ENCODE measurements around the gene PEX11B. TPM values are rescaled to one million over a fixed set of nuclear protein-coding genes. Genes with fewer than 3 reads are reported as not detected.
A peak's percentile ranks its signal among the peaks of the same experiment; 100 is the strongest.

PEX11B gene
- polyA plus RNA-seq, 1 donor (not counting 4 experiments of a cell fraction or from before 2014, with no cell fraction given), result 97.7 TPM

- H3K4me2 ChIP-seq (ENCODE audit: control insufficient read depth, extremely low read depth, insufficient read depth, low read depth, low read length), result peak within 1 kb of the TSS; percentile 54
- no peak within 1 kb of the TSS for H3K27ac ChIP-seq (ENCODE audit: control insufficient read depth, insufficient read depth, low read length)
- no peaks in the 10 kb centered on the region for H4K20me1 ChIP-seq (ENCODE audit: control insufficient read depth, extremely low read depth, insufficient read depth, low read length)
- no peak within 1 kb of the TSS for H3K9ac ChIP-seq (ENCODE audit: control insufficient read depth, extremely low read depth, insufficient read depth, low read length)
- no peaks in the 10 kb centered on the region for H3K79me2 ChIP-seq (ENCODE audit: control insufficient read depth, insufficient read depth, low read length)
- H3K4me1 ChIP-seq (ENCODE audit: control insufficient read depth, extremely low read depth, insufficient read depth, low read length), result peaks cover 10% of the 10 kb centered on the region
- H3K27me3 ChIP-seq (ENCODE audit: control insufficient read depth, extremely low read depth, insufficient read depth, low read length), result no peaks in the 10 kb centered on the region
- dilution Hi-C loops (cut with MboI; ENCODE audit: extremely low pct_ligation_motif_present, low sequenced_read_pairs), result no loop called here
- no peaks in the 10 kb centered on the region for H3K36me3 ChIP-seq (ENCODE audit: control insufficient read depth in 2 of 2, extremely low read depth in 1 of 2, insufficient read depth in 2 of 2, low read length in 2 of 2)
- no peaks in the 10 kb centered on the region for H3K9me1 ChIP-seq (ENCODE audit: control insufficient read depth, extremely low read depth, insufficient read depth, low read length)
- H3K4me3 ChIP-seq (ENCODE audit: control insufficient read depth in 2 of 3, extremely low read depth in 1 of 3, insufficient read depth in 2 of 3, low read depth in 1 of 3, low read length in 3 of 3), result peak within 1 kb of the TSS; percentile 50 to 76 (median 69)
- TF ChIP-seq EZH2 (IDR thresholded peaks at IDR 0.05; ENCODE audit: low read length), result no peak
- TF ChIP-seq CTCF (optimal IDR thresholded peaks at IDR 0.05 in 1 of 3, IDR thresholded peaks at IDR 0.05 in 1 of 3, conservative IDR thresholded peaks at IDR 0.05 in 1 of 3; ENCODE audit: extremely low read depth in 1 of 3, insufficient read depth in 2 of 3, low read length in 3 of 3), result no peak
- no peak for FAIRE-seq
- DNase-seq (ENCODE audit: low read depth, low spot score), result no peak
- H2AFZ ChIP-seq (ENCODE audit: control insufficient read depth, low read length), result peak within 1 kb of the TSS; percentile 95
- no peaks in the 10 kb centered on the region for H3K9me3 ChIP-seq (ENCODE audit: control insufficient read depth, low read depth, low read length)
Measured at GRCh38 chr1:145885738-145886287, 32.7 kb downstream of the PEX11B start, which contains the start of gene ANKRD35. Gene ANKRD35, minus strand, starts transcription at chr1:145885866. Its CDS starts 108 bp downstream, at chr1:145885758.

GRCh38 chr1:145884675-145885074 is 33.8 kb downstream of the PEX11B start:
- Histone ChIP-seq H3K4me1 (ENCODE audit: control insufficient read depth, extremely low read depth, insufficient read depth, low read length) (peaks cover 8% of the 10 kb centered on the region), H3K4me2 (ENCODE audit: control insufficient read depth, extremely low read depth, insufficient read depth, low read depth, low read length) (no peak overlapping the region), H2AFZ (ENCODE audit: control insufficient read depth, low read length) (no peak overlapping the region), H3K79me2 (ENCODE audit: control insufficient read depth, insufficient read depth, low read length) (no peaks in the 10 kb centered on the region), H4K20me1 (ENCODE audit: control insufficient read depth, extremely low read depth, insufficient read depth, low read length) (no peaks in the 10 kb centered on the region), H3K9me1 (ENCODE audit: control insufficient read depth, extremely low read depth, insufficient read depth, low read length) (no peaks in the 10 kb centered on the region), H3K36me3 (ENCODE audit: control insufficient read depth in 2 of 2, extremely low read depth in 1 of 2, insufficient read depth in 2 of 2, low read length in 2 of 2) (no peaks in the 10 kb centered on the region), H3K9me3 (ENCODE audit: control insufficient read depth, low read depth, low read length) (no peaks in the 10 kb centered on the region), H3K9ac (ENCODE audit: control insufficient read depth, extremely low read depth, insufficient read depth, low read length) (no peak overlapping the region), H3K27me3 (ENCODE audit: control insufficient read depth, extremely low read depth, insufficient read depth, low read length) (no peaks in the 10 kb centered on the region), H3K4me3 (ENCODE audit: control insufficient read depth in 2 of 3, extremely low read depth in 1 of 3, insufficient read depth in 2 of 3, low read depth in 1 of 3, low read length in 3 of 3) (no peak overlapping the region), H3K27ac (ENCODE audit: control insufficient read depth, insufficient read depth, low read length) (no peak overlapping the region)
- dilution Hi-C loops (cut with MboI; ENCODE audit: extremely low pct_ligation_motif_present, low sequenced_read_pairs), result no loop called here
- TF ChIP-seq EZH2 (IDR thresholded peaks at IDR 0.05; ENCODE audit: low read length) (no peak), CTCF (optimal IDR thresholded peaks at IDR 0.05 in 1 of 3, IDR thresholded peaks at IDR 0.05 in 1 of 3, conservative IDR thresholded peaks at IDR 0.05 in 1 of 3; ENCODE audit: extremely low read depth in 1 of 3, insufficient read depth in 2 of 3, low read length in 3 of 3) (no peak)
- FAIRE-seq (no peak), DNase-seq (ENCODE audit: low read depth, low spot score) (no peak)
